ENCODE results near the gene MTHFD1L.

Gene MTHFD1L

GRCh38 chr6:150863213-150863928, 2.1 kb upstream of the MTHFD1L start:
- no peak for TF ChIP-seq TAF1 (IDR thresholded peaks at IDR 0.05; ENCODE audit: borderline replicate concordance, insufficient read depth, low read length)
- no peak for TF ChIP-seq SIN3A (IDR thresholded peaks at IDR 0.05; ENCODE audit: borderline replicate concordance, insufficient read depth, low read length)
- no peak for TF ChIP-seq FOXP2 (optimal IDR thresholded peaks at IDR 0.05; ENCODE audit: borderline replicate concordance, extremely low read depth, extremely low read length, insufficient read depth)
- no peak for TF ChIP-seq POLR2AphosphoS5 (IDR thresholded peaks at IDR 0.05; ENCODE audit: low read depth, low read length)
- no peak for TF ChIP-seq REST (IDR thresholded peaks at IDR 0.05; ENCODE audit: insufficient read depth in 1 of 2, low read depth in 2 of 2, low read length in 2 of 2)

GRCh38 chr6:150865043-150865405, 478 bp upstream of the MTHFD1L start:
- TF ChIP-seq REST (IDR thresholded peaks at IDR 0.05; ENCODE audit: insufficient read depth in 1 of 2, low read depth in 2 of 2, low read length in 2 of 2) (no peak), FOXP2 (optimal IDR thresholded peaks at IDR 0.05; ENCODE audit: borderline replicate concordance, extremely low read depth, extremely low read length, insufficient read depth) (no peak), TAF1 (IDR thresholded peaks at IDR 0.05; ENCODE audit: borderline replicate concordance, insufficient read depth, low read length) (no peak), SIN3A (IDR thresholded peaks at IDR 0.05; ENCODE audit: borderline replicate concordance, insufficient read depth, low read length) (no peak), POLR2AphosphoS5 (IDR thresholded peaks at IDR 0.05; ENCODE audit: low read depth, low read length) (no peak)

- TF ChIP-seq REST (IDR thresholded peaks at IDR 0.05; ENCODE audit: insufficient read depth in 1 of 2, low read depth in 2 of 2, low read length in 2 of 2), result peak in 1 of 2 experiments; percentile 5; a peak in 1 of 4 replicates
- TF ChIP-seq POLR2AphosphoS5 (IDR thresholded peaks at IDR 0.05; ENCODE audit: low read depth, low read length), result peak; percentile 84
- peak; percentile 48; the same call in 1 of the 2 replicates for TF ChIP-seq TAF1 (IDR thresholded peaks at IDR 0.05; ENCODE audit: borderline replicate concordance, insufficient read depth, low read length)
- TF ChIP-seq FOXP2 (optimal IDR thresholded peaks at IDR 0.05; ENCODE audit: borderline replicate concordance, extremely low read depth, extremely low read length, insufficient read depth), result peak; percentile 90
- TF ChIP-seq SIN3A (IDR thresholded peaks at IDR 0.05; ENCODE audit: borderline replicate concordance, insufficient read depth, low read length), result peak; percentile 99
These were observed 867 bp downstream of the MTHFD1L start for GRCh38 chr6:150866147-150866990.

GRCh38 chr6:150866991-150867501, 1.5 kb downstream of the MTHFD1L start:
- TF ChIP-seq SIN3A (IDR thresholded peaks at IDR 0.05; ENCODE audit: borderline replicate concordance, insufficient read depth, low read length), result no peak
- TF ChIP-seq FOXP2 (optimal IDR thresholded peaks at IDR 0.05; ENCODE audit: borderline replicate concordance, extremely low read depth, extremely low read length, insufficient read depth), result no peak
- TF ChIP-seq REST (IDR thresholded peaks at IDR 0.05; ENCODE audit: insufficient read depth in 1 of 2, low read depth in 2 of 2, low read length in 2 of 2), result no peak
- TF ChIP-seq TAF1 (IDR thresholded peaks at IDR 0.05; ENCODE audit: borderline replicate concordance, insufficient read depth, low read length), result no peak; the same call in 1 of the 2 replicates
- no peak for TF ChIP-seq POLR2AphosphoS5 (IDR thresholded peaks at IDR 0.05; ENCODE audit: low read depth, low read length)
